HG03175 (cell line): Measurements from ENCODE around the gene ZDHHC1.
"Not testable (repeated sequence)": the region's sequence is repeated elsewhere in the genome, so short reads cannot be mapped to it uniquely, and the experiment has no call there.

Experiments
- ATAC-seq: cut with Tn5 transposase; IDR thresholded peaks from one replicate; pipeline ENCODE4 v1.9.1; 2021; ENCODE audit warnings: mild to moderate bottlenecking, moderate library complexity; ENCODE audit not compliant: unreplicated experiment

The ZDHHC1 gene

GRCh38 chr16:67378642-67379041, 37.6 kb downstream of the ZDHHC1 start:
- no peak for ATAC-seq

DNA sequence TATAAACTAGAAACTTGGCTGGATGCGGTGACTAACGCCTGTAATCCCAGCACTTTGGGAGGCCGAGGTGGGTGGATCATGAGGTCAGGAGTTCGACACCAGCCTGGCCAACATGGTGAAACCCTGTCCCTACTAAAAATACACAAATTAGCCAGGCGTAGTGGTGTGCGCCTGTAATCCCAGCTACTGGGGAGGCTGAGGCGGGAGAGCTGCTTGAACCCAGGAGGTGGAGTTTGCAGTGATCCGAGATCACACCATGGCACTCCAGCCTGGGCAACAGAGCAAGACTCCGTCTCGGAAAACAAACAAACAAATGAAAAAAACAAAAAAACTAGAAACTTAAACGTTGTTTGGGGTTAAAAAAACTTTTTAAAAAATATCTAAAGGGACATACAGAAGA, 40.3 kb downstream of the ZDHHC1 start:
- not testable (repeated sequence) for ATAC-seq

DNA sequence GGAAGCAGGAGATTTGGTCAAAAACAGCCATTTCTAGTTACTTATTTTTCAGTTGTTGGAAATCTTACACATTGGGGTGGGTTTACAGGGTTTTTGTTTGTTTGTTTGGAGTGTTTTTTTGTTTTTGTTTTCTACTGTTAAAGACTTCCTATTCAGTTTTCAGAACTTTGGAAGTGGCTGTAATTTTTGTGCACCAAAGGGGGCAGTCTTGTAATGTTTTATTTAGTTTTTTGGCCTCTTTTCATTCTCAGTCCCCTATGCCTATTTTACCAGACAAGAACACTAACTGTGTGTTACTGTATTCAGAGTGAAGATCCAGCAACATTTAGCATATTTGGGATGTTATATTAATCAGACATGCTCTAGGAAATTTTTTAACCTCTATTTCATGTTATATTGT, 43.6 kb downstream of the ZDHHC1 start:
- no peak for ATAC-seq

- no peak for ATAC-seq
Measured at GRCh38 chr16:67370661-67371060, 45.6 kb downstream of the ZDHHC1 start.

DNA sequence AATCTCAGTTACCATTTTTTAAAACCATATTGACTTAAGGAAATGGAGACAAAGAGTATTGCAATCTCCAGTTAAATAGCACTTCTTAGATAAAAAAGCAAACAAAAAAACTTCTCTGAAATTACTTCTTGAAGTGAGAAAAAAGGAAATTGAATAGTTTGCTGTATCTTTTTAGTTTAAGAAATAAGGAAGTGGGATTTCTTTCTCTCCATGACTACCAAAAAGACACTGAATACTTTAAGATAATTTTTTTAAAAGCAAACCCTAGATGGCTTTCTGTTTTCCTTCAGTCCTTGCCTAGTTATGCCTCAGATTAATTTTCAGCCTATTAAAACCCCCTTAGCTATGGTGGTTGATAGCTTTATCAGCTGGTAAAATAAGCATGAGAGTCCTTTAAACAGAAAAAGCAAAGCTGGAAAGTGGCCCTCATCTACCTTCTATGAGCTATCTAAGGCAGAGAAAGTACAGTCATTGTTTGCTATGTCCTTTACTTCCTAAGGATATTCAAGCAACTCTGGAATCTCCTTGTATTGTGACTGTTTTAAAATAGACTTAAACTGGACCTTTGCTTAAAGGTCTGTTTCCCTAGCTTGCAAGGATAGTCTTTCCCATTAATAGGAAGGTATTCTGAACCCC, 51.6 kb downstream of the ZDHHC1 start:
- no peak for ATAC-seq

GRCh38 chr16:67361038-67361437, 55.2 kb downstream of the ZDHHC1 start:
- no peak for ATAC-seq

GRCh38 chr16:67359540-67360269, 56.6 kb downstream of the ZDHHC1 start:
- not testable (repeated sequence) for ATAC-seq

DNA sequence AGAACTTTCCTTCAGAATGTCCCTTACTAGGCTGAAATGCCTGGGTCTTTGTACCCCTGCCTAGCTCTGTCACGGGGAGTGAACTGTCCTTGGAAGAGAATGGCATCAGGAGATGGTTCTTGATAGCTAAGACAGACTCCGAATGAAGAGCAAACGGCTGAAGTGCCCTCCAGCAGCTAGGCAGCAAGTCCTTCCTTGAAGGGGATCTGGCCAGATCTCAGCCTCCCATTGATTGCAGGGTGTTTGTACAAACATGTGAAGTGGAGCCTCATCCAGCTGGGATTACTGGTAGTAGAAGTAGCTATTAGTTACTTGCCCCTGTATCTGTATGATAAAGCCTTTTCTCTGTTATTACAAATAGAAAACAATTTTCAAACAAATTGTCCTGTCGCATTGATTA, 58.7 kb downstream of the ZDHHC1 start:
- no peak for ATAC-seq

- ATAC-seq: no peak
Measured at GRCh38 chr16:67356396-67356795, 59.9 kb downstream of the ZDHHC1 start.

GRCh38 chr16:67352463-67352862, 63.8 kb downstream of the ZDHHC1 start:
- ATAC-seq: not testable (repeated sequence)

DNA sequence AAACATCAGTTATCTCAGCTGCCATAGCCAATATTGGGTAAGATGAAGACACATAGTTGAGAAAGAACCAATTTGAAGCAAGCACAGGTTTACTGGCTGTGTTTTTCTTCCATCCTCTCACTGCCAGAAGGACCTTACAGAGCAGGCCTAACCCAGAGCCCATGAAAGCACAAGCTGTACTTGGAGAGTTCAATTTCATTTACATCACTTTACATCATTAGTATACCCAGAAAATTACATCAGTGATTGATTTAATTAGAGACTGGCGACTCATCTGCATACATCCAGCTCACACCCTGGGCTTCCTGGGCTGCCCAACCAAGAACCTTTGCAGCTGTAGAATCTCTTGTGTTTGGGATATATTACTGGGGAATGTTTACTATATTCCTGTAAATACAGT, 66.0 kb downstream of the ZDHHC1 start:
- no peak for ATAC-seq

GRCh38 chr16:67349172-67349571, 67.1 kb downstream of the ZDHHC1 start:
- no peak for ATAC-seq

GRCh38 chr16:67346341-67346740, 69.9 kb downstream of the ZDHHC1 start:
- no peak for ATAC-seq

- no peak for ATAC-seq
Measured at GRCh38 chr16:67345401-67345800, 70.9 kb downstream of the ZDHHC1 start.
